ENCODE measurements around the gene LRP1. TPM values are rescaled to one million over a fixed set of nuclear protein-coding genes. Genes with fewer than 3 reads are reported as not detected.

LRP1 gene
- total RNA-seq, 2 experiments from 2014 or later: 6.6 to 8.5 TPM

DNA sequence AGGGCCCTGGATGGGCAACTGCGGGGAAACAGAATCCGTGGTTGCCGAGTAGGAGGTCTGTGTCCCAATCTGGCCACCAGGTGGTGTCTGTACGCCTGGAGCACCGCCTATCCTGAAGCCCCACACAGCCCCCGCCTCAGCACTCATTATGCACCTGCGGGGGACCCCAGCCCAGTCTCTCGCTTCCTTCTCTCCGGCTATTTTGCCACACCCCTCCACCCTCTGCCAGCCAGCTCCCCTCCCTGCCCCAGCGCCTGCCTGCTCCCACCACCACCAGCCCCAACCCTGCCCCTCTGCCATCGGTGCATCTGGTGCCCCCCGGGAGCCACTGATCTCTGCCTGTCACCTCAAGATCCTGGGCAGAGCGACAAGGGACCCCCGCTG is 86.1 kb downstream of the LRP1 start:
- H3K27ac Mint-ChIP-seq: no peak overlapping the region
- POLR2A ChIA-PET: interaction anchor here (1.2 to 3.2 kb wide), 5 partner anchors 15 to 102 kb away, joined by 3 to 20 read pairs (median 11); partner anchors contain the start of gene SHMT2
- Histone ChIP-seq H3K4me3 (ENCODE audit: low read length) (no peak overlapping the region), H3K27ac (ENCODE audit: low read depth in 1 of 2, low read length in 2 of 2) (no peak overlapping the region), H3K4me1 (ENCODE audit: insufficient read depth, low read length) (peaks cover 51% of the 10 kb centered on the region), H3K9me3 (ENCODE audit: control insufficient read depth in 1 of 2, insufficient read depth in 1 of 2, low read length in 2 of 2) (peaks cover 0 to 18% of the 10 kb centered on the region in 2 experiments), H3K36me3 (ENCODE audit: insufficient read depth, low read length) (no peaks in the 10 kb centered on the region), H3K27me3 (ENCODE audit: control insufficient read depth in 1 of 2, insufficient read depth in 2 of 2, low read length in 2 of 2) (peaks cover 51 to 56% of the 10 kb centered on the region in 2 experiments)
- no peaks in the 10 kb centered on the region for H3K36me3 Mint-ChIP-seq (ENCODE audit: low read depth)
- CTCF ChIA-PET: interaction anchor here (1.3 to 7.9 kb wide), 6 partner anchors 8 to 145 kb away, joined by 3 to 225 read pairs (median 10); partner anchors contain the start of gene SHMT2
- peaks cover 49% of the 10 kb centered on the region for H3K4me1 Mint-ChIP-seq (ENCODE audit: low read depth)
- peak; percentile 73 for TF ChIP-seq CTCF (IDR thresholded peaks at IDR 0.05)
- intact Hi-C loops (cut with DNase I, micrococcal nuclease): loop anchor here in 1 of 2 experiments (1.0 kb wide), 1 partner anchor 29 kb away; no protein-coding TSS in a partner anchor
- no peaks in the 10 kb centered on the region for H3K9me3 Mint-ChIP-seq
- ATAC-seq (ENCODE audit: poor library complexity): peak; percentile 52
- H3K27me3 Mint-ChIP-seq: peaks cover 55% of the 10 kb centered on the region
- peak; percentile 46 to 85 (median 60) for DNase-seq
- peak overlapping the region; percentile 61 for H3K4me3 Mint-ChIP-seq

GRCh38 chr12:57215065-57215464 is 86.8 kb downstream of the LRP1 start:
- POLR2A ChIA-PET: interaction anchor here (1.6 to 3.2 kb wide), 2 partner anchors 15 to 103 kb away, joined by 3 to 11 read pairs; partner anchors contain the start of gene SHMT2
- Mint-ChIP-seq H3K4me1 (ENCODE audit: low read depth) (peaks cover 54% of the 10 kb centered on the region), H3K36me3 (ENCODE audit: low read depth) (no peaks in the 10 kb centered on the region), H3K27me3 (peaks cover 62% of the 10 kb centered on the region), H3K27ac (no peak overlapping the region), H3K4me3 (peak overlapping the region; percentile 69), H3K9me3 (no peaks in the 10 kb centered on the region)
- H3K36me3 ChIP-seq (ENCODE audit: insufficient read depth, low read length): no peaks in the 10 kb centered on the region
- CTCF ChIA-PET: interaction anchor here (1.8 to 7.9 kb wide), 3 partner anchors 11 to 27 kb away, joined by 12 to 225 read pairs (median 24); partner anchors contain the start of gene SHMT2
- TF ChIP-seq CTCF (IDR thresholded peaks at IDR 0.05): no peak
- H3K4me3 ChIP-seq (ENCODE audit: low read length): no peak overlapping the region
- peaks cover 0 to 21% of the 10 kb centered on the region in 2 experiments for H3K9me3 ChIP-seq (ENCODE audit: control insufficient read depth in 1 of 2, insufficient read depth in 1 of 2, low read length in 2 of 2)
- no peak overlapping the region for H3K27ac ChIP-seq (ENCODE audit: low read depth in 1 of 2, low read length in 2 of 2)
- ATAC-seq (ENCODE audit: poor library complexity) (no peak), DNase-seq (no peak)
- intact Hi-C loops (cut with DNase I, micrococcal nuclease): no loop called here
- H3K27me3 ChIP-seq (ENCODE audit: control insufficient read depth in 1 of 2, insufficient read depth in 2 of 2, low read length in 2 of 2): peaks cover 56 to 63% of the 10 kb centered on the region in 2 experiments
- peaks cover 54% of the 10 kb centered on the region for H3K4me1 ChIP-seq (ENCODE audit: insufficient read depth, low read length)

- CTCF ChIA-PET: interaction anchor here (1.8 to 7.9 kb wide), 3 partner anchors 10 to 27 kb away, joined by 12 to 225 read pairs (median 24); partner anchors contain the start of gene SHMT2
- intact Hi-C loops (cut with DNase I, micrococcal nuclease): no loop called here
- Histone ChIP-seq H3K4me1 (ENCODE audit: insufficient read depth, low read length) (peaks cover 59% of the 10 kb centered on the region), H3K36me3 (ENCODE audit: insufficient read depth, low read length) (no peaks in the 10 kb centered on the region), H3K4me3 (ENCODE audit: low read length) (peak overlapping the region; percentile 6), H3K9me3 (ENCODE audit: control insufficient read depth in 1 of 2, insufficient read depth in 1 of 2, low read length in 2 of 2) (peaks cover 0 to 21% of the 10 kb centered on the region in 2 experiments), H3K27ac (ENCODE audit: low read depth in 1 of 2, low read length in 2 of 2) (no peak overlapping the region), H3K27me3 (ENCODE audit: control insufficient read depth in 1 of 2, insufficient read depth in 2 of 2, low read length in 2 of 2) (peaks cover 58 to 67% of the 10 kb centered on the region in 2 experiments)
- ATAC-seq (ENCODE audit: poor library complexity): peak; percentile 22
- Mint-ChIP-seq H3K27ac (no peak overlapping the region), H3K4me3 (peak overlapping the region; percentile 69), H3K36me3 (ENCODE audit: low read depth) (no peaks in the 10 kb centered on the region), H3K27me3 (peaks cover 66% of the 10 kb centered on the region), H3K4me1 (ENCODE audit: low read depth) (peaks cover 55% of the 10 kb centered on the region), H3K9me3 (no peaks in the 10 kb centered on the region)
- DNase-seq: peak in 5 of 14 experiments; percentile 23 to 70 (median 50)
- TF ChIP-seq CTCF (IDR thresholded peaks at IDR 0.05): no peak
- POLR2A ChIA-PET: interaction anchor here (1.0 to 3.2 kb wide), 2 partner anchors 14 to 27 kb away, joined by 6 to 11 read pairs; partner anchors contain the start of gene SHMT2
Measured at GRCh38 chr12:57215668-57216013, 87.4 kb downstream of the LRP1 start.

Measured in CD4-positive, alpha-beta T cell (primary cell).